ENCODE results near the gene GALNT5.

GRCh38 chr2:157318884-157319283 lies 61.4 kb downstream of the GALNT5 start:
- TF ChIP-seq POLR2A (IDR thresholded peaks at IDR 0.05; ENCODE audit: low read depth, low read length) (no peak), EZH2 (IDR thresholded peaks at IDR 0.05; ENCODE audit: borderline replicate concordance, low read depth, low read length, severe bottlenecking) (no peak), POLR2AphosphoS5 (IDR thresholded peaks at IDR 0.05; ENCODE audit: insufficient read depth, low read depth, low read length) (no peak), CTCF (IDR thresholded peaks at IDR 0.05; ENCODE audit: extremely low read depth in 1 of 2, insufficient read depth in 1 of 2, low read depth in 1 of 2, low read length in 2 of 2) (no peak), MAX (IDR thresholded peaks at IDR 0.05; ENCODE audit: insufficient read depth, insufficient read length) (no peak), JUN (IDR thresholded peaks at IDR 0.05; ENCODE audit: borderline replicate concordance, insufficient read depth, insufficient read length, low read depth) (no peak), GATA2 (IDR thresholded peaks at IDR 0.05; ENCODE audit: insufficient read depth, insufficient read length, low read depth, low read length) (no peak), MYC (IDR thresholded peaks at IDR 0.05; ENCODE audit: low read depth, low read length) (no peak), FOS (IDR thresholded peaks at IDR 0.05; ENCODE audit: borderline replicate concordance, insufficient read depth, low read length) (no peak)
